Ovary (tissue), 9 donors: ENCODE measurements around the gene DENND1A. TPM values are rescaled to one million over a fixed set of nuclear protein-coding genes. Genes with fewer than 3 reads are reported as not detected.

Source experiments
- DNase-seq, 5 donors: peaks; one replicate each; pipeline ENCODE4 v3.0.0-alpha.2; 2019 to 2020
- H3K27ac ChIP-seq, 2 donors: fragments of 200-600 bp; one replicate each; pipeline versions ENCODE4 v1.5.1 to v1.8.0; 2019 to 2022
- H3K27me3 ChIP-seq: fragments of 200-600 bp; one replicate; pipeline ENCODE4 v1.8.0; 2022
- H3K36me3 ChIP-seq: fragments of 200-600 bp; sonication (generic); one replicate; pipeline ENCODE4 v1.5.1; 2019
- H3K4me1 ChIP-seq: one replicate; pipeline ENCODE4 v1.8.1; 2013; ENCODE audit warnings: mild to moderate bottlenecking, moderate library complexity; ENCODE audit not compliant: insufficient read depth
- H3K4me3 ChIP-seq: fragments of 200-600 bp; sonication (generic); one replicate; pipeline ENCODE4 v1.5.1; 2017
- H3K9me3 ChIP-seq, 2 donors: fragments of 200-600 bp in 1 of 2; sonication (generic) in 1 of 2; one replicate each; pipeline versions ENCODE4 v1.5.1 to v1.8.1; 2013 to 2019; ENCODE audit warnings: mild to moderate bottlenecking in 1 of 2, moderate library complexity in 1 of 2
- CTCF ChIP-seq, 3 donors: fragments of 450-650 bp in 2 of 3; fragments of 200-600 bp in 1 of 3; IDR thresholded peaks; one replicate each; pipeline versions ENCODE4 v1.5.1 to v1.8.0; 2016 to 2022; ENCODE audit warnings: antibody characterized with exemption in 3 of 3, mild to moderate bottlenecking in 1 of 3
- EP300 ChIP-seq: sonication (generic); formaldehyde crosslinking; IDR thresholded peaks from one replicate; pipeline ENCODE4 v1.6.1; 2017; ENCODE audit warnings: antibody characterized with exemption
- POLR2A ChIP-seq: fragments of 450-650 bp; IDR thresholded peaks from one replicate; pipeline ENCODE4 v1.6.1; 2017; ENCODE audit warnings: antibody characterized with exemption, mild to moderate bottlenecking, moderate library complexity
- WGBS, 3 donors: extraction: QIAGEN DNeasy Blood & Tissue Kit in 1 of 3; methylation state at CpG; one replicate each; pipeline versions ENCODE4 v1.1.5 to v1.1.7; 2013 to 2017; 5-methylcytosine and 5-hydroxymethylcytosine counted together
- intact Hi-C, 4 donors: fragments of 100-400 bp; cut with DNase I; formaldehyde crosslinking; loops; one replicate each; pipeline versions ENCODE4 v1.11.0 to v1.15.1; 2022 to 2023
- polyA plus RNA-seq, 2 donors: library from polyadenylated mRNA; stranded (reverse); fragments of 200-250 nt in 1 of 2; fragments of 350-450 nt in 1 of 2; fragmentation: Illumina TruSeq in 1 of 2; extraction: RNeasy Lipid Tissue Mini Kit (QIAGEN cat#74804) in 1 of 2; gene quantifications; one replicate each; pipeline ENCODE4 v1.2.3, GENCODE V29; 2013 to 2014
- total RNA-seq, 7 donors: library from RNA; depleted of rRNA in 2 of 7; stranded (reverse); fragments of >200 nt in 2 of 7; fragmentation: NEBNext Ultra II Directional in 3 of 7; extraction: Animal tissue kit (Norgen Biotek cat#: 25700) in 3 of 7; gene quantifications; one replicate each; pipeline versions ENCODE4 v1.1.0 to v1.2.4, GENCODE V29; 2016 to 2023
- donor health status: DM: no; HTN: no; CAD: no; lungs with moderate emphysema.
- donor health status: DM: no; HTN: no; CAD: no.
- donor health status: Bipolar disorder and iron deficiency.
- donor health status: DM: yes; HTN: yes; CAD: no.
- donor health status: DM: no; HTN: no; CAD: no.
- donor health status: DM: yes; HTN: yes; CAD: no.

The DENND1A gene
- total and polyA plus RNA-seq, 9 donors = 10.4 to 24.5 (median 17.1) TPM

- H3K27ac ChIP-seq = no peak overlapping the region
- WGBS, 3 donors = 93 to 98% (median 98%) methylated on average over 3 of the region's 3 CpGs
- no peaks in the 10 kb centered on the region for H3K27me3 ChIP-seq
- no peaks in the 10 kb centered on the region for H3K9me3 ChIP-seq
- no peak for DNase-seq
- no peak overlapping the region for H3K4me3 ChIP-seq
- no peaks in the 10 kb centered on the region for H3K36me3 ChIP-seq
- intact Hi-C loops = no loop called here
- H3K4me1 ChIP-seq = no peaks in the 10 kb centered on the region
- TF ChIP-seq POLR2A (no peak), CTCF (IDR thresholded peaks at IDR 0.05) (no peak), EP300 (no peak)
These were observed 116.9 kb downstream of the DENND1A start for GRCh38 chr9:123812984-123813383.

- Histone ChIP-seq H3K4me3 (no peak overlapping the region), H3K4me1 (no peaks in the 10 kb centered on the region), H3K27me3 (no peaks in the 10 kb centered on the region), H3K9me3 (no peaks in the 10 kb centered on the region), H3K27ac (no peak overlapping the region), H3K36me3 (no peaks in the 10 kb centered on the region)
- intact Hi-C loops = no loop called here
- no peak for TF ChIP-seq CTCF (IDR thresholded peaks at IDR 0.05)
- TF ChIP-seq POLR2A = no peak
- TF ChIP-seq EP300 = no peak
- WGBS, 3 donors = 83 to 91% (median 85%) methylated on average over 4 of the region's 4 CpGs
- no peak for DNase-seq
These were observed 122.7 kb downstream of the DENND1A start for GRCh38 chr9:123807251-123807650.

- no peaks in the 10 kb centered on the region for H3K4me1 ChIP-seq
- intact Hi-C loops = no loop called here
- H3K27me3 ChIP-seq = no peaks in the 10 kb centered on the region
- no peak overlapping the region for H3K4me3 ChIP-seq
- H3K36me3 ChIP-seq = no peaks in the 10 kb centered on the region
- DNase-seq = no peak
- no peaks in the 10 kb centered on the region for H3K9me3 ChIP-seq
- H3K27ac ChIP-seq = no peak overlapping the region
- TF ChIP-seq CTCF (IDR thresholded peaks at IDR 0.05) (no peak), POLR2A (no peak), EP300 (no peak)
These were observed 123.1 kb downstream of the DENND1A start for GRCh38 chr9:123806829-123807228.

- intact Hi-C loops = no loop called here
- H3K4me1 ChIP-seq = no peaks in the 10 kb centered on the region
These were observed 131.7 kb downstream of the DENND1A start for GRCh38 chr9:123798195-123798594.

More at GRCh38 chr9:123798195-123798594, 131.7 kb downstream of the DENND1A start:
- H3K4me3 ChIP-seq = no peak overlapping the region
- no peaks in the 10 kb centered on the region for H3K9me3 ChIP-seq
- DNase-seq = no peak
- 91 to 97% (median 96%) methylated on average over 1 of the region's 1 CpG for WGBS, 3 donors
- no peaks in the 10 kb centered on the region for H3K27me3 ChIP-seq
- no peak overlapping the region for H3K27ac ChIP-seq
- H3K36me3 ChIP-seq = no peaks in the 10 kb centered on the region
- TF ChIP-seq CTCF (IDR thresholded peaks at IDR 0.05) (no peak), EP300 (no peak), POLR2A (no peak)
